GM23338 (cell line): Measurements from ENCODE around the gene KXD1. TPM values are rescaled to one million over a fixed set of nuclear protein-coding genes. Genes with fewer than 3 reads are reported as not detected.

Experiments
- polyA plus RNA-seq: library from polyadenylated mRNA; unstranded; fragments of >200 nt; fragmentation: Nextera tagmentation; extraction: Ambion mirVana; gene quantifications from 2 replicates; pipeline ENCODE4 v1.2.1, GENCODE V29; 2016
- total RNA-seq: library from RNA; depleted of rRNA; stranded (reverse); fragments of >200 nt; shearing (Covaris generic); gene quantifications from 2 replicates; pipeline ENCODE4 v1.2.3, GENCODE V29; 2014; rRNA removed

KXD1 gene
- total and polyA plus RNA-seq, 2 experiments from 2014 or later, result 108 to 164 TPM

Other genes with a start within 250 kb of the KXD1 start
- 511 and 591 TPM in 2 replicates for gene LSM4, start 234.8 kb upstream of the KXD1 start, total RNA-seq
- gene LSM4, start 234.8 kb upstream of the KXD1 start, polyA plus RNA-seq, result 637 and 641 TPM in 2 replicates
- 18.9 and 27.6 TPM in 2 replicates for gene PGPEP1, start 217.3 kb upstream of the KXD1 start, total RNA-seq
- 15.5 and 19.4 TPM in 2 replicates for gene PGPEP1, start 217.3 kb upstream of the KXD1 start, polyA plus RNA-seq
- gene GDF15, start 171.7 kb upstream of the KXD1 start, total RNA-seq, result 15.7 and 19.8 TPM in 2 replicates
- gene GDF15, start 171.7 kb upstream of the KXD1 start, polyA plus RNA-seq, result 12.6 and 18.3 TPM in 2 replicates
- 0.17 TPM in 1 of 2 replicates, not detected in the other for gene LRRC25, start 160.2 kb upstream of the KXD1 start, total RNA-seq
- 0.14 and 0.24 TPM in 2 replicates for gene LRRC25, start 160.2 kb upstream of the KXD1 start, polyA plus RNA-seq
- gene SSBP4, start 138.5 kb upstream of the KXD1 start, total RNA-seq, result 42.8 and 44.4 TPM in 2 replicates
- 47.9 and 52.0 TPM in 2 replicates for gene SSBP4, start 138.5 kb upstream of the KXD1 start, polyA plus RNA-seq
- gene ISYNA1, start 119.7 kb upstream of the KXD1 start, total RNA-seq, result 199 and 208 TPM in 2 replicates
- gene ISYNA1, start 119.7 kb upstream of the KXD1 start, polyA plus RNA-seq, result 191 and 217 TPM in 2 replicates
- gene ELL, start 35.8 kb upstream of the KXD1 start, total RNA-seq, result 16.2 and 20.1 TPM in 2 replicates
- gene ELL, start 35.8 kb upstream of the KXD1 start, polyA plus RNA-seq, result 9.1 and 11.3 TPM in 2 replicates
- gene FKBP8, start 14.3 kb upstream of the KXD1 start, total RNA-seq, result 291 and 367 TPM in 2 replicates
- 158 and 164 TPM in 2 replicates for gene FKBP8, start 14.3 kb upstream of the KXD1 start, polyA plus RNA-seq
- gene UBA52, start 14.0 kb downstream of the KXD1 start, total RNA-seq, result 627 and 649 TPM in 2 replicates
- 1,301 and 1,361 TPM in 2 replicates for gene UBA52, start 14.0 kb downstream of the KXD1 start, polyA plus RNA-seq
- gene REX1BD, start 30.9 kb downstream of the KXD1 start, total RNA-seq, result 121 and 124 TPM in 2 replicates
- gene REX1BD, start 30.9 kb downstream of the KXD1 start, polyA plus RNA-seq, result 135 and 138 TPM in 2 replicates
- 17.1 and 18.1 TPM in 2 replicates for gene CRLF1, start 48.9 kb downstream of the KXD1 start, total RNA-seq
- 19.7 and 22.9 TPM in 2 replicates for gene CRLF1, start 48.9 kb downstream of the KXD1 start, polyA plus RNA-seq
- 6.8 and 9.8 TPM in 2 replicates for gene TMEM59L, start 55.0 kb downstream of the KXD1 start, total RNA-seq
- 15.7 and 16.2 TPM in 2 replicates for gene TMEM59L, start 55.0 kb downstream of the KXD1 start, polyA plus RNA-seq
- gene KLHL26, start 79.2 kb downstream of the KXD1 start, total RNA-seq, result 11.2 and 13.7 TPM in 2 replicates
- gene KLHL26, start 79.2 kb downstream of the KXD1 start, polyA plus RNA-seq, result 3.6 and 6.4 TPM in 2 replicates
- gene CRTC1, start 125.8 kb downstream of the KXD1 start, total RNA-seq, result 5.4 and 7.1 TPM in 2 replicates
- gene CRTC1, start 125.8 kb downstream of the KXD1 start, polyA plus RNA-seq, result 6.7 and 8.4 TPM in 2 replicates
- 0.63 TPM in 1 of 2 replicates, not detected in the other for gene COMP, start 233.4 kb downstream of the KXD1 start, total RNA-seq
- gene COMP, start 233.4 kb downstream of the KXD1 start, polyA plus RNA-seq, result 0.31 and 0.58 TPM in 2 replicates